Activated B cell treated with CpG ODN at 0.5 μM for 24 hours (primary cell): Measurements from ENCODE around the gene TSPAN11. TPM values are rescaled to one million over a fixed set of nuclear protein-coding genes. Genes with fewer than 3 reads are reported as not detected.

Source experiments
- ATAC-seq: fragments of 200-7000 bp; cut with Tn5 transposase; one replicate; pipeline ENCODE4 v1.10.0; 2021; ENCODE audit warnings: low read depth, mild to moderate bottlenecking, moderate library complexity
- CTCF ChIA-PET: fragments of 350-600 bp; sonication (Branson Sonifier 250); formaldehyde crosslinking; loops from one replicate; lab custom pipeline; 2021; ENCODE audit warnings: antibody characterized with exemption; lab: Charles Lee
- POLR2A ChIA-PET: fragments of 350-600 bp; sonication (Branson Sonifier 250); formaldehyde crosslinking; loops from one replicate; lab custom pipeline; 2021; ENCODE audit warnings: antibody characterized with exemption; lab: Charles Lee
- DNase-seq: peaks from one replicate; pipeline ENCODE4 v3.0.0; 2022
- H3K27ac Mint-ChIP-seq: one replicate; pipeline ENCODE4 v1.8.0; 2020; ENCODE audit warnings: mixed read lengths
- H3K27me3 Mint-ChIP-seq: one replicate; pipeline ENCODE4 v1.8.0; 2021; ENCODE audit warnings: mixed read lengths
- H3K36me3 Mint-ChIP-seq: one replicate; pipeline ENCODE4 v1.8.0; 2021; ENCODE audit warnings: low read depth, mixed read lengths
- H3K4me1 Mint-ChIP-seq: one replicate; pipeline ENCODE4 v1.8.0; 2021; ENCODE audit warnings: mixed read lengths
- H3K4me3 Mint-ChIP-seq: one replicate; pipeline ENCODE4 v1.8.0; 2020; ENCODE audit warnings: mild to moderate bottlenecking, mixed read lengths
- H3K9me3 Mint-ChIP-seq: one replicate; pipeline ENCODE4 v1.8.0; 2020; ENCODE audit warnings: mixed read lengths
- intact Hi-C: fragments of 100-400 bp; cut with micrococcal nuclease; formaldehyde crosslinking; loops from one replicate; pipeline ENCODE4 v1.15.1; 2024
- total RNA-seq: library from RNA; stranded (reverse); gene quantifications from 2 replicates; pipeline ENCODE4 v1.2.3, GENCODE V29; 2022
- TF ChIP-seq, protein P1 (sequence below): fragments of 200-600 bp; IDR thresholded peaks from one replicate; pipeline ENCODE4 v1.8.0; 2022; ENCODE audit warnings: antibody characterized with exemption, mild to moderate bottlenecking

Gene TSPAN11
- total RNA-seq, 1 donor from 2014 or later = not detected

DNA sequence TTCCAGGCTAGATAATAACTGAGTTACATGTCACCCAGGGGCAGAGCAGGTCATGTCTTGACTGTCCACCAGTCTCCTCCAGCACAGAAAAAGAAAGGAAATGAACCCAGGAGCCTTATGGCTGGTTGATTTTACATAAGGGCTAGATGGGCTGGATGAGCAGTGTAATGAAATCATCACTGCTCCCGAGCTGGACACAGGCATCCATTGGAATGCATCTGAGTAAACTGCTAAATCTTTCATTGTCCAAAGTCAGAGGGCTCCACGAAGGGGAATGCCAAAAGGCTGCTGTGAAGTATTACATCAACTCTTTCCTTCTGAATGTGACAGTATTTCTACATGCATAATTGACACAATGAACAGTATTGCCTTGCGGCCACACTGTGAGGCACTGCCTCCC lies 30.1 kb upstream of the TSPAN11 start:
- Mint-ChIP-seq H3K4me1 (no peaks in the 10 kb centered on the region), H3K27ac (no peak overlapping the region), H3K36me3 (no peaks in the 10 kb centered on the region), H3K9me3 (peaks cover 2% of the 10 kb centered on the region), H3K27me3 (peaks cover 18% of the 10 kb centered on the region), H3K4me3 (no peak overlapping the region)
- TF ChIP-seq, protein P1, sequence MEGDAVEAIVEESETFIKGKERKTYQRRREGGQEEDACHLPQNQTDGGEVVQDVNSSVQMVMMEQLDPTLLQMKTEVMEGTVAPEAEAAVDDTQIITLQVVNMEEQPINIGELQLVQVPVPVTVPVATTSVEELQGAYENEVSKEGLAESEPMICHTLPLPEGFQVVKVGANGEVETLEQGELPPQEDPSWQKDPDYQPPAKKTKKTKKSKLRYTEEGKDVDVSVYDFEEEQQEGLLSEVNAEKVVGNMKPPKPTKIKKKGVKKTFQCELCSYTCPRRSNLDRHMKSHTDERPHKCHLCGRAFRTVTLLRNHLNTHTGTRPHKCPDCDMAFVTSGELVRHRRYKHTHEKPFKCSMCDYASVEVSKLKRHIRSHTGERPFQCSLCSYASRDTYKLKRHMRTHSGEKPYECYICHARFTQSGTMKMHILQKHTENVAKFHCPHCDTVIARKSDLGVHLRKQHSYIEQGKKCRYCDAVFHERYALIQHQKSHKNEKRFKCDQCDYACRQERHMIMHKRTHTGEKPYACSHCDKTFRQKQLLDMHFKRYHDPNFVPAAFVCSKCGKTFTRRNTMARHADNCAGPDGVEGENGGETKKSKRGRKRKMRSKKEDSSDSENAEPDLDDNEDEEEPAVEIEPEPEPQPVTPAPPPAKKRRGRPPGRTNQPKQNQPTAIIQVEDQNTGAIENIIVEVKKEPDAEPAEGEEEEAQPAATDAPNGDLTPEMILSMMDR = no peak
- CTCF ChIA-PET = no interaction called here
- POLR2A ChIA-PET = no interaction called here
- ATAC-seq (no peak), DNase-seq (no peak)
- intact Hi-C loops = no loop called here

DNA sequence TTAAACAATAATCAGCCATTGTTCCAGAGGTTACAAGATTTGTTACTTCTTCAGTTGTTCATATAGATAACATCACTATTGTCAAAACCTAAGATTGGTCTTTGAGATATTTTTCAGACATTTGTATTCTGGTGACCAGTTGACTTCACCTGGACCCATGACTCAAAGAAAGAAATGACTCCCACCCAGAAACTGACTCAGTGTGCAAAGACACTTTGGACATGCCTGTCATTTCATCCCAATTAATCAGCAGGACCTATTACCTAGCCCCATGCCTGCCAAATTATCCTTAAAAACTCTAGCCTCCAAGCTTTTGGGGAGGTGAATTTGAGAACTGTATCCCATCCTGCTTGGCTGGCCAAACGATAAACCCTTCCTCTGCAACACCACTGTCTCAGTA lies 27.7 kb upstream of the TSPAN11 start:
- ATAC-seq (no peak), DNase-seq (no peak)
- H3K27me3 Mint-ChIP-seq = peaks cover 8% of the 10 kb centered on the region
- H3K4me1 Mint-ChIP-seq = no peaks in the 10 kb centered on the region
- CTCF ChIA-PET = interaction anchor here (0.7 kb wide), 1 partner anchor 71 kb away, joined by 3 read pairs; no protein-coding TSS in a partner anchor
- H3K36me3 Mint-ChIP-seq = no peaks in the 10 kb centered on the region
- intact Hi-C loops = no loop called here
- POLR2A ChIA-PET = no interaction called here
- no peak overlapping the region for H3K27ac Mint-ChIP-seq
- TF ChIP-seq, protein P1 = no peak
- no peak overlapping the region for H3K4me3 Mint-ChIP-seq
- H3K9me3 Mint-ChIP-seq = no peaks in the 10 kb centered on the region

DNA sequence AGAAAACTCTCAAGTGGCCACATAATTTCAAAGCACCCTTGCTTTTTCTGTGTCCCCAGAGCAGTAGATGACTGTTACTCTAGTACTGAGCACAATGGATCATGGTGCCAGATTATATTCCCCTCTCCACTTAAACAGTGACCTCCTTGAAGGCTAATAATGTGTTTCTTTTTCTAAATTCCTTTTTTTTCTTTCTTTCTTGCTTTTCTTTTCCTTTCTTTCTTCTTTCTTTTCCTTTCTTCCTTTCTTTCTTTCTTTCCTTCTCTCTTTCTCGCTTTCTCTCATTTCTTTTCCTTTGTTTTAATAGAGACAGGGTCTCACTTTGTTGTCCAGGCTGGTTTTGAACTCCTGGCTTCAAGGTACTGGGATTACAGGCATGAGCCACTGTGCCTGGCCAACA lies 26.2 kb upstream of the TSPAN11 start:
- Mint-ChIP-seq H3K27me3 (peaks cover 8% of the 10 kb centered on the region), H3K4me1 (no peaks in the 10 kb centered on the region), H3K4me3 (no peak overlapping the region), H3K36me3 (no peaks in the 10 kb centered on the region), H3K27ac (no peak overlapping the region), H3K9me3 (no peaks in the 10 kb centered on the region)
- intact Hi-C loops = no loop called here
- DNase-seq (no peak), ATAC-seq (no peak)
- ChIA-PET POLR2A (interaction anchor here (0.6 kb wide), 1 partner anchor 18 kb away, joined by 3 read pairs; no protein-coding TSS in a partner anchor), CTCF (no interaction called here)
- TF ChIP-seq, protein P1 = no peak

DNA sequence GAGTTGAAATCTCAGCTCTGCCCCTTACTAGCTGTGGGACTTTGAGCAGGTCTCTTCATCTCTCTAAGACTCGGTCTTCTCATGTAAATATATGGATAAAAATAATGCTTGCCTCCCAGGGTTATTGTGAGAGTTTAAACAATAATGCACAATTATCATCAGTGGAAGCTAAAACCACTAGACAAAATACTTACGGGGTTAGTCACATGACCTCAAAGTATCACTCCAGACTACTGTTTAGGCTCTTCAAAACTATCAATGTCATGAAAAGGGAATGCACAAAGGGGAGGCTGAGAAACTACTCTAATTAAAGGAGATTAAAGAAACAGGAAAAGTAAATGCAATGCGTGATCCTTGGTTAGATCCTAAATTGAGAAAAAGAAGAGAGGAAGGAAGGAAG lies 24.5 kb upstream of the TSPAN11 start:
- TF ChIP-seq, protein P1 = no peak
- intact Hi-C loops = no loop called here
- CTCF ChIA-PET = no interaction called here
- Mint-ChIP-seq H3K4me3 (no peak overlapping the region), H3K4me1 (no peaks in the 10 kb centered on the region), H3K36me3 (no peaks in the 10 kb centered on the region), H3K27me3 (peaks cover 8% of the 10 kb centered on the region), H3K27ac (no peak overlapping the region), H3K9me3 (no peaks in the 10 kb centered on the region)
- ATAC-seq (no peak), DNase-seq (no peak)
- POLR2A ChIA-PET = no interaction called here

GRCh38 chr12:30902596-30902995 lies 24.0 kb upstream of the TSPAN11 start:
- POLR2A ChIA-PET = no interaction called here
- TF ChIP-seq, protein P1 = no peak
- ATAC-seq (no peak), DNase-seq (no peak)
- Mint-ChIP-seq H3K27me3 (peaks cover 8% of the 10 kb centered on the region), H3K27ac (no peak overlapping the region), H3K4me1 (no peaks in the 10 kb centered on the region), H3K9me3 (no peaks in the 10 kb centered on the region), H3K4me3 (no peak overlapping the region), H3K36me3 (no peaks in the 10 kb centered on the region)
- CTCF ChIA-PET = no interaction called here
- intact Hi-C loops = no loop called here
